ENCODE data around the gene CEACAM20. TPM values are rescaled to one million over a fixed set of nuclear protein-coding genes. Genes with fewer than 3 reads are reported as not detected.

CEACAM20 gene
- total RNA-seq, 3 donors from 2014 or later (not counting 1 experiment from before 2014, with no cell fraction given) = not detected

DNA sequence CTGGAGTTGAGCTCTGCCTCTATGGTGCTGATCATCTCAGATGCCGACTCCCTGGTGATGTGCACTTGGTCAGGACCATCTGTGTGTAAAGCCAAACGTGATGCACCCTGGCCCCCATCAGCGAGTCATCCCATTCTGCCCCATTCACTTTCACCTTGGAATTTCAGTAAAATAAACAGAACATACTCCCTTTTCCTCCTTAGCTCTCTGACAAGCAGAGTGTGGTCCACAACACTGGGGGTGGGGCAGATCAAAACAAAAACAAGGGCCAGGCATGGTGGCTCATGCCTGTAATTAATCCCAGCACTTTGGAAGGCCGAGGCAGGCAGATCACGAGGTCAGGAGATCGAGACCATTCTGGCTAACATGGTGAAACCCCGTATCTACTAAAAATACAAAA, 12.3 kb downstream of the CEACAM20 start:
- Mint-ChIP-seq H3K36me3 (no peaks in the 10 kb centered on the region), H3K4me3 (no peak overlapping the region), H3K9me3 (no peaks in the 10 kb centered on the region), H3K4me1 (no peaks in the 10 kb centered on the region), H3K27me3 (ENCODE audit: low read depth in 2 of 2) (no peaks in the 10 kb centered on the region), H3K27ac (no peak overlapping the region)
- no peak overlapping the region for H3K4me3 ChIP-seq (ENCODE audit: low read length)
- 81% methylated on average over 7 of the region's 7 CpGs for WGBS (ENCODE audit: insufficient coverage)
- intact Hi-C loops (cut with micrococcal nuclease) = no loop called here
- H3K4me1 ChIP-seq (ENCODE audit: control insufficient read depth, insufficient read depth, low read length) = no peaks in the 10 kb centered on the region
- DNase-seq = no peak
- TF ChIP-seq, protein P1, sequence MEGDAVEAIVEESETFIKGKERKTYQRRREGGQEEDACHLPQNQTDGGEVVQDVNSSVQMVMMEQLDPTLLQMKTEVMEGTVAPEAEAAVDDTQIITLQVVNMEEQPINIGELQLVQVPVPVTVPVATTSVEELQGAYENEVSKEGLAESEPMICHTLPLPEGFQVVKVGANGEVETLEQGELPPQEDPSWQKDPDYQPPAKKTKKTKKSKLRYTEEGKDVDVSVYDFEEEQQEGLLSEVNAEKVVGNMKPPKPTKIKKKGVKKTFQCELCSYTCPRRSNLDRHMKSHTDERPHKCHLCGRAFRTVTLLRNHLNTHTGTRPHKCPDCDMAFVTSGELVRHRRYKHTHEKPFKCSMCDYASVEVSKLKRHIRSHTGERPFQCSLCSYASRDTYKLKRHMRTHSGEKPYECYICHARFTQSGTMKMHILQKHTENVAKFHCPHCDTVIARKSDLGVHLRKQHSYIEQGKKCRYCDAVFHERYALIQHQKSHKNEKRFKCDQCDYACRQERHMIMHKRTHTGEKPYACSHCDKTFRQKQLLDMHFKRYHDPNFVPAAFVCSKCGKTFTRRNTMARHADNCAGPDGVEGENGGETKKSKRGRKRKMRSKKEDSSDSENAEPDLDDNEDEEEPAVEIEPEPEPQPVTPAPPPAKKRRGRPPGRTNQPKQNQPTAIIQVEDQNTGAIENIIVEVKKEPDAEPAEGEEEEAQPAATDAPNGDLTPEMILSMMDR (IDR thresholded peaks at IDR 0.05) = no peak
- H3K27ac ChIP-seq (ENCODE audit: low read length) = no peak overlapping the region
- no peak for ATAC-seq
- H3K27me3 ChIP-seq (ENCODE audit: control insufficient read depth, insufficient read depth, low read length) = no peaks in the 10 kb centered on the region
- H3K36me3 ChIP-seq (ENCODE audit: control insufficient read depth, insufficient read depth, low read length) = no peaks in the 10 kb centered on the region
- H3K9me3 ChIP-seq (ENCODE audit: control insufficient read depth, insufficient read depth, low read length) = peaks cover 9% of the 10 kb centered on the region

DNA sequence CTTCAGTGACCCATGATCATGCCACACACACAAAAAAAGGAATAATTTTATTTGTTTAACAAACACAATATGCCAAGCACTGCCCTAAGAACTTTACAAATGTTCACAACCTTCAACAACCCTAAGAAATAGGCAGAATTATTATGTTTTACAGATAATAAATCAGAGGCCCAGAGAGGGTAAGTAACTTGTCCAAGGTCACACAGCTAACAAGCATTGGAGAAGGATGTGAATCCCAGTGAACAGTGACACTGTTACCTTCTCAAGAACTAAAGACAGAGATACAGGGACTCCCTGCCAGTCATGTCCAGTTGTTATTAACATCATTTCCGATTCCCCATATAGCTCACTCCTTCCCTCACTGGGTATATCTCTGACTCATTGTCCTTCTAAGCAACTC, 13.6 kb downstream of the CEACAM20 start:
- H3K27ac ChIP-seq (ENCODE audit: low read length) = no peak overlapping the region
- no peak for ATAC-seq
- WGBS (ENCODE audit: insufficient coverage) = 100% methylated on average over 1 of the region's 1 CpG
- TF ChIP-seq, protein P1 (IDR thresholded peaks at IDR 0.05) = no peak
- no peak overlapping the region for H3K27ac Mint-ChIP-seq
- peaks cover 3 to 8% of the 10 kb centered on the region in 2 donors for H3K27me3 Mint-ChIP-seq (ENCODE audit: low read depth in 2 of 2)
- no peaks in the 10 kb centered on the region for H3K4me1 Mint-ChIP-seq
- no peaks in the 10 kb centered on the region for H3K36me3 ChIP-seq (ENCODE audit: control insufficient read depth, insufficient read depth, low read length)
- H3K27me3 ChIP-seq (ENCODE audit: control insufficient read depth, insufficient read depth, low read length) = no peaks in the 10 kb centered on the region
- DNase-seq = no peak
- H3K4me3 Mint-ChIP-seq = no peak overlapping the region
- H3K4me3 ChIP-seq (ENCODE audit: low read length) = no peak overlapping the region
- no peaks in the 10 kb centered on the region for H3K36me3 Mint-ChIP-seq
- H3K9me3 ChIP-seq (ENCODE audit: control insufficient read depth, insufficient read depth, low read length) = peaks cover 9% of the 10 kb centered on the region
- intact Hi-C loops (cut with micrococcal nuclease) = no loop called here
- no peaks in the 10 kb centered on the region for H3K4me1 ChIP-seq (ENCODE audit: control insufficient read depth, insufficient read depth, low read length)
- no peaks in the 10 kb centered on the region for H3K9me3 Mint-ChIP-seq

DNA sequence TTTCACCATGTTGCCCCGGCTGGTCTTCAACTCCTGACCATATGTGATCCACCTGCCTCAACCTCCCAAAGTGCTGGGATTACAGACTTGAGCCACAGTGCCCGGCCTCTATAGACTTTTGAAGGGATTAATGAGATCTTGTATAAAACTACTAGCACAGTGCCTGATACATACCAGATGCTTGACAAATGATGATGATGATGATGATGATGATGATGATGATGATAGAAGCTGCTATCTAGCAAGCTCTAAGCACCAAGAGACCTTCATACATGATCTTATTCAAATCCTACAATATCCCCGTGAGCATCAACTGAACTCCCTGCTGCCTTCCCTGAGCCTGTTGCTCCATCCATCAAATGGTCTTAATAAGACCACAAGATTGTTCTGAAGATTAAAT, 14.4 kb downstream of the CEACAM20 start:
- H3K4me3 Mint-ChIP-seq = no peak overlapping the region
- DNase-seq = no peak
- H3K27ac Mint-ChIP-seq = no peak overlapping the region
- H3K9me3 Mint-ChIP-seq = peaks cover 0 to 3% of the 10 kb centered on the region in 2 donors
- no peak overlapping the region for H3K4me3 ChIP-seq (ENCODE audit: low read length)
- H3K36me3 Mint-ChIP-seq = no peaks in the 10 kb centered on the region
- H3K4me1 ChIP-seq (ENCODE audit: control insufficient read depth, insufficient read depth, low read length) = no peaks in the 10 kb centered on the region
- intact Hi-C loops (cut with micrococcal nuclease) = no loop called here
- H3K27me3 Mint-ChIP-seq (ENCODE audit: low read depth in 2 of 2) = peaks cover 10 to 16% of the 10 kb centered on the region in 2 donors
- 100% methylated on average over 1 of the region's 3 CpGs for WGBS (ENCODE audit: insufficient coverage)
- TF ChIP-seq, protein P1 (IDR thresholded peaks at IDR 0.05) = no peak
- H3K4me1 Mint-ChIP-seq = no peaks in the 10 kb centered on the region
- no peaks in the 10 kb centered on the region for H3K36me3 ChIP-seq (ENCODE audit: control insufficient read depth, insufficient read depth, low read length)
- no peaks in the 10 kb centered on the region for H3K27me3 ChIP-seq (ENCODE audit: control insufficient read depth, insufficient read depth, low read length)
- H3K27ac ChIP-seq (ENCODE audit: low read length) = no peak overlapping the region
- H3K9me3 ChIP-seq (ENCODE audit: control insufficient read depth, insufficient read depth, low read length) = peaks cover 7% of the 10 kb centered on the region
- no peak for ATAC-seq

Measured in natural killer cell (primary cell).